Stomach (tissue), 9 donors: ENCODE results near the gene PERP. TPM values are rescaled to one million over a fixed set of nuclear protein-coding genes. Genes with fewer than 3 reads are reported as not detected.
"Not testable (repeated sequence)": the region's sequence is repeated elsewhere in the genome, so short reads cannot be mapped to it uniquely, and the experiment has no call there.

Experiments used
- DNase-seq, 2 donors: peaks; one replicate each; pipeline versions ENCODE4 v3.0.0 to v3.0.0-alpha.2; 2013 to 2019
- H3K27ac ChIP-seq, 5 donors: fragments of 200-600 bp in 4 of 5; sonication (generic) in 4 of 5; one replicate each; pipeline ENCODE4 v1.5.1; 2013 to 2019; ENCODE audit warnings: mild to moderate bottlenecking in 1 of 5, moderate library complexity in 1 of 5
- H3K27me3 ChIP-seq, 3 donors: fragments of 200-600 bp; sonication (generic); one replicate each; pipeline ENCODE4 v1.5.1; 2017 to 2019; ENCODE audit warnings: mixed run types in 1 of 3
- H3K36me3 ChIP-seq, 4 donors: fragments of 200-600 bp; sonication (generic); 1 replicate in 3 of 4; 2 replicates in 1 of 4; pipeline ENCODE4 v1.5.1; 2016 to 2019
- H3K4me1 ChIP-seq, 4 donors: fragments of 200-600 bp; sonication (generic); one replicate each; pipeline ENCODE4 v1.5.1; 2016 to 2019
- H3K4me3 ChIP-seq, 4 donors: fragments of 200-600 bp; sonication (generic) in 3 of 4; one replicate each; pipeline ENCODE4 v1.5.1; 2016 to 2019; ENCODE audit warnings: mild to moderate bottlenecking in 1 of 4
- H3K9me3 ChIP-seq, 4 donors: fragments of 200-600 bp; sonication (generic); one replicate each; pipeline ENCODE4 v1.5.1; 2016 to 2019
- CTCF ChIP-seq, 7 experiments: fragments of 450-650 bp in 4 of 7; fragments of 200-600 bp in 3 of 7; sonication (generic) in 3 of 7; IDR thresholded peaks; one replicate each; pipeline ENCODE4 v1.5.1; 2016 to 2019; ENCODE audit warnings: antibody characterized with exemption in 7 of 7, control low read depth in 2 of 7, mild to moderate bottlenecking in 1 of 7
- EP300 ChIP-seq: sonication (generic); formaldehyde crosslinking; IDR thresholded peaks from one replicate; pipeline ENCODE4 v1.6.1; 2017; ENCODE audit warnings: antibody characterized with exemption
- POLR2A ChIP-seq, 4 donors: fragments of 450-650 bp; IDR thresholded peaks; one replicate each; pipeline ENCODE4 v1.6.1; 2016; ENCODE audit warnings: antibody characterized with exemption in 4 of 4, control low read depth in 2 of 4, mild to moderate bottlenecking in 1 of 4, moderate library complexity in 1 of 4
- POLR2AphosphoS5 ChIP-seq, 3 donors: sonication (generic); formaldehyde crosslinking; IDR thresholded peaks; one replicate each; pipeline ENCODE4 v1.6.1; 2016; ENCODE audit warnings: antibody characterized with exemption in 3 of 3
- WGBS, 5 donors: extraction: QIAGEN DNeasy Blood & Tissue Kit in 3 of 5; methylation state at CpG; one replicate each; pipeline versions ENCODE4 v1.1.5 to v1.1.7; 2013 to 2018; 5-methylcytosine and 5-hydroxymethylcytosine counted together
- intact Hi-C: fragments of 100-400 bp; cut with DNase I; formaldehyde crosslinking; loops from one replicate; pipeline ENCODE4 v1.15.1; 2023; ENCODE audit warnings: low total_unique reads
- polyA plus RNA-seq, 3 donors: library from polyadenylated mRNA; stranded (reverse); fragments of 200-250 nt; gene quantifications; one replicate each; pipeline ENCODE4 v1.2.3, GENCODE V29; 2013
- total RNA-seq, 5 donors: library from RNA; depleted of rRNA; stranded (reverse); fragments of >200 nt; gene quantifications; one replicate each; pipeline versions ENCODE4 v1.1.0 to v1.2.3, GENCODE V29; 2014 to 2016
- donor health status: healthy with polysubstance abuse.
- donor health status: Bipolar disorder and iron deficiency.
- donor health status: healthy.

Gene PERP
- total and polyA plus RNA-seq, 8 donors = 3.8 to 159 (median 24.1) TPM

GRCh38 chr6:138086573-138087196, 20.5 kb downstream of the PERP start:
- DNase-seq = peak in 1 of 2 donors; percentile 52
- intact Hi-C loops = no loop called here
- Histone ChIP-seq H3K4me3 (no peak overlapping the region), H3K27me3 (no peaks in the 10 kb centered on the region), H3K4me1 (peaks cover 4 to 28% (median 12%) of the 10 kb centered on the region in 4 donors), H3K36me3 (peaks cover 0 to 14% (median 2%) of the 10 kb centered on the region in 4 donors), H3K9me3 (no peaks in the 10 kb centered on the region), H3K27ac (no peak overlapping the region)
- TF ChIP-seq CTCF (IDR thresholded peaks at IDR 0.05) (no peak), POLR2AphosphoS5 (IDR thresholded peaks at IDR 0.05) (peak in 1 of 3 donors; percentile 12)
- WGBS, 5 donors = 37 to 58% (median 49%) methylated on average over 5 of the region's 5 CpGs

DNA sequence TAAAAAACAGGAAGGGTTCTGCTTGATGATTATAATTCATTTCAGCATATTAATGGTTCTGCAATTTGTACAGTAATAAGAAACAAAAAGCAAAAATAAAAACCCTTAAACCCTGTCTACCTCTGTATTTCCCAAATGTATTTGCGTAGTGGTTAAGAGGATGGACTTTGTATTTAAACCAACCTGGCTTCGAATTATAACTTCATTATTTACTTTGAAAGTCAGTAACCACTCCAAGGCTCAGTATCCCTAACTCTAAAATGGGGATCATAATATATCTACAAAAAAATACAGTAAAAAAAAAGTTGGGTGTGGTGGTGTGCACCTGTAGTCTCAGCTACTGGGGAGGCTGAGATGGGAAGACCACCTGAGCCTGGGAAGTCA, 21.4 kb downstream of the PERP start:
- Histone ChIP-seq H3K36me3 (peaks cover 0 to 6% (median 0%) of the 10 kb centered on the region in 4 donors), H3K27ac (no peak overlapping the region), H3K4me1 (peaks cover 4 to 28% (median 12%) of the 10 kb centered on the region in 4 donors), H3K4me3 (no peak overlapping the region), H3K27me3 (no peaks in the 10 kb centered on the region), H3K9me3 (peaks cover 0 to 3% (median 1%) of the 10 kb centered on the region in 4 donors)
- TF ChIP-seq POLR2A (IDR thresholded peaks at IDR 0.05) (no peak), CTCF (IDR thresholded peaks at IDR 0.05) (no peak), EP300 (no peak), POLR2AphosphoS5 (IDR thresholded peaks at IDR 0.05) (no peak)
- WGBS, 5 donors = 71 to 86% (median 76%) methylated on average over 2 of the region's 2 CpGs
- no peak for DNase-seq
- intact Hi-C loops = no loop called here

- intact Hi-C loops = no loop called here
- Histone ChIP-seq H3K9me3 (peaks cover 0 to 9% (median 4%) of the 10 kb centered on the region in 4 donors), H3K36me3 (peaks cover 0 to 2% (median 0%) of the 10 kb centered on the region in 4 donors), H3K27me3 (no peaks in the 10 kb centered on the region), H3K4me1 (peaks cover 4 to 28% (median 12%) of the 10 kb centered on the region in 4 donors), H3K27ac (no peak overlapping the region), H3K4me3 (no peak overlapping the region)
- WGBS, 5 donors = 77 to 89% (median 81%) methylated on average over 10 of the region's 10 CpGs
- no peak for TF ChIP-seq EP300
- no peak for TF ChIP-seq POLR2AphosphoS5 (IDR thresholded peaks at IDR 0.05)
- no peak for TF ChIP-seq CTCF (IDR thresholded peaks at IDR 0.05)
- no peak for TF ChIP-seq POLR2A (IDR thresholded peaks at IDR 0.05)
- no peak for DNase-seq
These were observed 22.0 kb downstream of the PERP start for GRCh38 chr6:138084904-138085838.

DNA sequence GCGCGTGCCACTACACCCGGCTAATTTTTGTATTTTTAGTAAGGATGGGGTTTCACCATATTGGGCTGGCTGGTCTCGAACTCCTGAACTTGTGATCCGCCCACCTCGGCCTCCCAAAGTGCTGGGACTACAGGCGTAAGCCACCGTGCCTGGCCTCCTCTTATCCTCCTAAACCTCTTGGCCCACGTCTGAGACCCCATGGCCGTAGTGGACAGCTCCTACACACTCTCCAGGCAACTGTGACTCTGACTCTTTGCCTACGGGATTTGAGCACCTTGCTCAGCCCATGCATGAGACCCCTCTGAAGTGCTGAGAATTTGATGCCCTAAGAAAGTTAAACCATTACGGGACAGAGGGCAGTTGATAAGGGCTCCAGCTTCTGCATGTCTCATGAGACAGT, 25.0 kb downstream of the PERP start:
- H3K27me3 ChIP-seq = no peaks in the 10 kb centered on the region
- 86 to 94% (median 92%) methylated on average over 12 of the region's 12 CpGs for WGBS, 5 donors
- intact Hi-C loops = no loop called here
- DNase-seq = no peak
- no peak for TF ChIP-seq CTCF (IDR thresholded peaks at IDR 0.05)
- TF ChIP-seq EP300 = no peak
- no peak for TF ChIP-seq POLR2A (IDR thresholded peaks at IDR 0.05)
- H3K4me1 ChIP-seq = peaks cover 0 to 9% (median 2%) of the 10 kb centered on the region in 4 donors
- no peaks in the 10 kb centered on the region for H3K36me3 ChIP-seq
- no peak overlapping the region for H3K4me3 ChIP-seq
- H3K27ac ChIP-seq = no peak overlapping the region
- H3K9me3 ChIP-seq = peaks cover 0 to 15% (median 8%) of the 10 kb centered on the region in 4 donors

DNA sequence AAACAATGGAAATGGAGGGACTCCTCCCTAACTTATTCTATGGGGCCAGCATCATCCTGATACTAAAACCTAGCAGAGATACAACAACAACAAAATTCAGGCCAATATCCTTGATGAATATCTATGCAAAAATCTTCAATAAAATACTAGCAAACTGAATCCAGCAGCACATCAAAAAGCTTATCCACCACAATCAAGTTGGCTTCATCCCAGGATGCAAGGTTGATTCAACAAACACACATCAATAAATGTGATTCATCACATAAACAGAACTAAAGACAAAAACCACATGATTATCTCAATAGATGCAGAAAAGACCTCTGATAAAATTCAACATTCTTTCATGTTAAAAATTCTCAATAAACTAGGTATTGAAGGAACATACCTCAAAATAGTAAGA, 27.7 kb downstream of the PERP start:
- H3K36me3 ChIP-seq, H3K4me3 ChIP-seq, H3K27me3 ChIP-seq, intact Hi-C loops, H3K4me1 ChIP-seq, H3K27ac ChIP-seq, DNase-seq: not testable (repeated sequence)
- peaks cover 0 to 15% (median 9%) of the 10 kb centered on the region in 4 donors for H3K9me3 ChIP-seq
